Upper lobe of right lung (tissue), 1 donor: ENCODE measurements around the gene ZNF805. TPM values are rescaled to one million over a fixed set of nuclear protein-coding genes. Genes with fewer than 3 reads are reported as not detected.
"Not testable (repeated sequence)": the region's sequence is repeated elsewhere in the genome, so short reads cannot be mapped to it uniquely, and the experiment has no call there.

Experiments
- ATAC-seq: fragments of 200-7000 bp; cut with Tn5 transposase; one replicate; pipeline ENCODE4 v1.9.1; 2020; ENCODE audit warnings: mild to moderate bottlenecking, moderate library complexity
- DNase-seq: peaks from one replicate; pipeline ENCODE4 v3.0.0-alpha.2; 2020
- H3K27ac ChIP-seq: fragments of 200-600 bp; one replicate; pipeline ENCODE4 v1.8.0; 2022
- H3K27me3 ChIP-seq: fragments of 200-600 bp; one replicate; pipeline ENCODE4 v1.8.0; 2022; ENCODE audit warnings: mild to moderate bottlenecking
- H3K36me3 ChIP-seq: fragments of 200-600 bp; one replicate; pipeline ENCODE4 v1.8.0; 2022
- H3K4me1 ChIP-seq: fragments of 200-600 bp; one replicate; pipeline ENCODE4 v1.8.0; 2022
- H3K4me3 ChIP-seq: fragments of 200-600 bp; one replicate; pipeline ENCODE4 v1.8.0; 2022; ENCODE audit warnings: mild to moderate bottlenecking
- H3K9me3 ChIP-seq: fragments of 200-600 bp; one replicate; pipeline ENCODE4 v1.8.0; 2022
- intact Hi-C: fragments of 100-400 bp; cut with DNase I; formaldehyde crosslinking; loops from one replicate; pipeline ENCODE4 v1.11.0; 2022
- long read RNA-seq: library from polyadenylated mRNA; unstranded; transcript quantifications from one replicate; pipeline ENCODE4 v2.0.0, GENCODE V29; 2021
- total RNA-seq: library from RNA; stranded (reverse); fragmentation: NEBNext Ultra II Directional; extraction: Animal tissue kit (Norgen Biotek cat#: 25700); gene quantifications from one replicate; pipeline ENCODE4 v1.2.1, GENCODE V29; 2021
- TF ChIP-seq, protein P1 (sequence below): fragments of 200-600 bp; IDR thresholded peaks from one replicate; pipeline ENCODE4 v1.8.0; 2022; ENCODE audit warnings: antibody characterized with exemption
- donor health status: DM: no; HTN: yes; CAD: no; lungs with severe emphysema.

The ZNF805 gene
- total RNA-seq: 14.6 TPM
- long read RNA-seq, partial matches to known transcripts: 0 of 6 reads
- long read RNA-seq, other reads (novel, unspliced or antisense): 2 of 6 reads

GRCh38 chr19:57240311-57241090 is at the start of gene ZNF805:
Gene ZNF805, plus strand, starts transcription at chr19:57240632. Its CDS starts 260 bp downstream, at chr19:57240892.
- ATAC-seq (peak; percentile 99), DNase-seq (peak; percentile 98)
- Histone ChIP-seq H3K27me3 (no peaks in the 10 kb centered on the region), H3K9me3 (no peaks in the 10 kb centered on the region), H3K4me3 (peak within 1 kb of the TSS; percentile 95), H3K27ac (peak within 1 kb of the TSS; percentile 83), H3K36me3 (peaks cover 16% of the 10 kb centered on the region), H3K4me1 (peaks cover 21% of the 10 kb centered on the region)
- intact Hi-C loops: no loop called here
- TF ChIP-seq, protein P1, sequence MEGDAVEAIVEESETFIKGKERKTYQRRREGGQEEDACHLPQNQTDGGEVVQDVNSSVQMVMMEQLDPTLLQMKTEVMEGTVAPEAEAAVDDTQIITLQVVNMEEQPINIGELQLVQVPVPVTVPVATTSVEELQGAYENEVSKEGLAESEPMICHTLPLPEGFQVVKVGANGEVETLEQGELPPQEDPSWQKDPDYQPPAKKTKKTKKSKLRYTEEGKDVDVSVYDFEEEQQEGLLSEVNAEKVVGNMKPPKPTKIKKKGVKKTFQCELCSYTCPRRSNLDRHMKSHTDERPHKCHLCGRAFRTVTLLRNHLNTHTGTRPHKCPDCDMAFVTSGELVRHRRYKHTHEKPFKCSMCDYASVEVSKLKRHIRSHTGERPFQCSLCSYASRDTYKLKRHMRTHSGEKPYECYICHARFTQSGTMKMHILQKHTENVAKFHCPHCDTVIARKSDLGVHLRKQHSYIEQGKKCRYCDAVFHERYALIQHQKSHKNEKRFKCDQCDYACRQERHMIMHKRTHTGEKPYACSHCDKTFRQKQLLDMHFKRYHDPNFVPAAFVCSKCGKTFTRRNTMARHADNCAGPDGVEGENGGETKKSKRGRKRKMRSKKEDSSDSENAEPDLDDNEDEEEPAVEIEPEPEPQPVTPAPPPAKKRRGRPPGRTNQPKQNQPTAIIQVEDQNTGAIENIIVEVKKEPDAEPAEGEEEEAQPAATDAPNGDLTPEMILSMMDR: no peak

DNA sequence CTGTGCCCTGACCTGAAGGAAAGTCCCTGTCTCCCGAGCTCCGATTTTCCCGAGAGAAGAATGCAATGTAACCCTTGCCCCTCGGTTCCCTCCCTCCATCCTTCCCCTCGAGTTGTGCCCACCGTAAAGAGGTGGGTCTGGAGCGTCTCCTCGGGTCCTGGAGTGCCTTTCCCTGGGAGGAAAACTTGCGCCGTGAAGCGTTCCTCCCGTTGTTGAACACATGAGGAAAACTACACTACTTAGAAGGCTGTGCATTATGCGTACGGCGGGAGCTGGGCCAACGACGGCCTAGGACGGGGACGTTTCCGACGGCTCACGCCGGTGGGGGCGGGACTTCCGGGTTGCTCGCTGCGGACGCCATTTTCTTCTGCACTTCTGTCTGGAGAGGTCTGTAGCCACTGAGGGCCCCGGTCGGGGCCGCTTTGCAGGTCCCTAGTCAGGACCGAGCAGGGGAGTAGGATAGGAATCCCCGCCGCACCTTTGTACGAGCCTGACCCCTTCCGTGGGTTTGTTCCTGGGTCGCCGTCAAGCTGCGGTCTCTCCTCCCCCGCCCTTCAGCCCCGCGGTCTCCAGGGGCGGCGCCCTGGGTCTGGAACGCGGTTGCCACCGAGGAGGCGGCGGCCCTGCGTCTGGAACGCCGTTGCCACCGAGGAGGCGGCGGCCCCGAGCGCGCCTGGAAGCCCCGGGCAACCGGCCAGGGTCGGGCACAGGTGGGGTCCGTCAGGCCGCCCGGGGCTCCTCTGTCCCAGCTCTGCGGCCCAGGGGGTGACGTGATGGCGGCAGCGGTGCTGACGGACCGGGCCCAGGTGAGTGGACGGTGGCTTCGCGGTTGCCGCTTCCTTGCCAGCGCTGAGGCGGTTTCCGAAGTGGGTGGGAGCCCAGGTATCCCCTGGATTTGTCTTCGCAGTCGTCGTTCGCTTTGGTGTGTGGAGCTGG is 49.0 kb upstream of the ZNF805 start, which contains the start of gene ZNF264:
Gene ZNF264, plus strand, starts transcription at position 360 of the 936 bp plus-strand sequence. Its CDS starts 414 bp downstream, at position 774.
- DNase-seq (peak; percentile 97), ATAC-seq (peak; percentile 99)
- H3K27ac ChIP-seq: peak within 1 kb of the TSS; percentile 94
- H3K4me1 ChIP-seq: peaks cover 22% of the 10 kb centered on the region
- no peaks in the 10 kb centered on the region for H3K9me3 ChIP-seq
- no peaks in the 10 kb centered on the region for H3K27me3 ChIP-seq
- TF ChIP-seq, protein P1: no peak
- H3K4me3 ChIP-seq: peak within 1 kb of the TSS; percentile 90
- intact Hi-C loops: no loop called here
- H3K36me3 ChIP-seq: peaks cover 34% of the 10 kb centered on the region

GRCh38 chr19:57192077-57192420 is 48.4 kb upstream of the ZNF805 start:
- H3K4me1 ChIP-seq: peaks cover 22% of the 10 kb centered on the region
- ATAC-seq: no peak
- peaks cover 40% of the 10 kb centered on the region for H3K36me3 ChIP-seq
- no peaks in the 10 kb centered on the region for H3K9me3 ChIP-seq
- TF ChIP-seq, protein P1: no peak
- no peaks in the 10 kb centered on the region for H3K27me3 ChIP-seq
- H3K4me3 ChIP-seq: peak overlapping the region; percentile 90
- H3K27ac ChIP-seq: peak overlapping the region; percentile 94
- intact Hi-C loops: no loop called here
- no peak for DNase-seq

GRCh38 chr19:57192993-57193392 is 47.4 kb upstream of the ZNF805 start:
- ATAC-seq (no peak), DNase-seq (no peak)
- Histone ChIP-seq H3K4me1 (peaks cover 22% of the 10 kb centered on the region), H3K27ac (no peak overlapping the region), H3K9me3 (no peaks in the 10 kb centered on the region), H3K36me3 (peaks cover 50% of the 10 kb centered on the region), H3K4me3 (peak overlapping the region; percentile 90), H3K27me3 (no peaks in the 10 kb centered on the region)
- TF ChIP-seq, protein P1: no peak
- intact Hi-C loops: no loop called here

GRCh38 chr19:57197874-57198273 is 42.6 kb upstream of the ZNF805 start:
- intact Hi-C loops, H3K4me1 ChIP-seq, DNase-seq, H3K27ac ChIP-seq, H3K9me3 ChIP-seq, H3K27me3 ChIP-seq, H3K4me3 ChIP-seq, ATAC-seq: not testable (repeated sequence)
- peaks cover 66% of the 10 kb centered on the region for H3K36me3 ChIP-seq
